A549 (cell line): ENCODE measurements around the gene SSC4D. TPM values are rescaled to one million over a fixed set of nuclear protein-coding genes. Genes with fewer than 3 reads are reported as not detected.
"Not testable (repeated sequence)": the region's sequence is repeated elsewhere in the genome, so short reads cannot be mapped to it uniquely, and the experiment has no call there.

Source experiments
- ATAC-seq, 2 experiments: fragments of 200-7000 bp in 1 of 2; fragments of >200 bp in 1 of 2; cut with Nextera tagmentation in 1 of 2; cut with Tn5 transposase in 1 of 2; 3 replicates each; pipeline versions ENCODE4 v1.8.0 to v1.9.1; 2018 to 2020; ENCODE audit warnings: mild to moderate bottlenecking in 1 of 2, moderate library complexity in 1 of 2
- CTCF ChIA-PET: fragments of 300-600 bp; sonication (Branson Sonifier 250); formaldehyde crosslinking; extraction: SDS; loops from one replicate; lab custom pipeline; 2021; ENCODE audit warnings: antibody characterized with exemption, inconsistent platforms; lab: Yijun Ruan, JAX
- POLR2A ChIA-PET: fragments of 350-600 bp; formaldehyde crosslinking; extraction: SDS; loops from one replicate; lab custom pipeline; 2021; ENCODE audit warnings: antibody characterized with exemption, inconsistent platforms; lab: Yijun Ruan, JAX
- DNase-seq, 2 experiments: peaks; one replicate each; pipeline versions ENCODE4 v3.0.0 to v3.0.0-alpha.2; 2011 to 2016; ENCODE audit warnings: low read depth in 1 of 2, low spot score in 1 of 2
- FAIRE-seq: peaks from 2 replicates; lab custom pipeline; 2011; peaks lifted over from hg19 to GRCh38; lab: Jason Lieb, UNC
- H3K27ac ChIP-seq, 2 experiments: fragments of >200 bp; sonication (Bioruptor Twin); formaldehyde crosslinking; 3 replicates each; pipeline ENCODE4 v1.5.1; 2016 to 2017
- H3K4me1 ChIP-seq: fragments of >200 bp; sonication (Bioruptor Twin); formaldehyde crosslinking; 3 replicates; pipeline ENCODE4 v1.6.1; 2016
- H3K4me2 ChIP-seq: fragments of >200 bp; sonication (Bioruptor Twin); formaldehyde crosslinking; 3 replicates; pipeline ENCODE4 v1.6.1; 2016
- H3K4me3 ChIP-seq: fragments of >200 bp; sonication (Bioruptor Twin); formaldehyde crosslinking; 3 replicates; pipeline ENCODE4 v1.5.1; 2016
- H3K9me3 ChIP-seq: fragments of >200 bp; sonication (Bioruptor Twin); formaldehyde crosslinking; 3 replicates; pipeline ENCODE4 v1.6.1; 2016
- CBX8 ChIP-seq: fragments of 200-600 bp; sonication (generic); IDR thresholded peaks from 2 replicates; pipeline ENCODE4 v1.6.1; 2016
- EHF ChIP-seq: fragments of 250-450 bp; sonication (Bioruptor Pico); IDR thresholded peaks from 2 replicates; pipeline ENCODE4 v1.5.0; 2020; ENCODE audit warnings: mild to moderate bottlenecking
- EHMT2 ChIP-seq: fragments of 200-600 bp; sonication (generic); IDR thresholded peaks from 2 replicates; pipeline ENCODE4 v1.6.1; 2016; ENCODE audit warnings: antibody characterized with exemption, low read depth, mild to moderate bottlenecking, moderate library complexity
- ESRRA ChIP-seq: fragments of 150-350 bp; IDR thresholded peaks from 2 replicates; pipeline ENCODE4 v1.6.1; 2014; ENCODE audit warnings: mild to moderate bottlenecking, low read length, borderline replicate concordance
- FOXS1 ChIP-seq: fragments of 250-450 bp; sonication (Bioruptor Pico); IDR thresholded peaks from 2 replicates; pipeline ENCODE4 v1.5.0; 2020; ENCODE audit warnings: mild to moderate bottlenecking, moderate library complexity
- HEYL ChIP-seq: fragments of 250-450 bp; sonication (Bioruptor Pico); IDR thresholded peaks from 2 replicates; pipeline ENCODE4 v1.8.0; 2021; ENCODE audit warnings: mild to moderate bottlenecking, moderate library complexity
- KDM1A ChIP-seq: fragments of 200-600 bp; sonication (generic); IDR thresholded peaks from 2 replicates; pipeline ENCODE4 v1.6.1; 2016; ENCODE audit warnings: low read depth, mild to moderate bottlenecking
- NR3C1 ChIP-seq: fragments of >200 bp; sonication (Bioruptor Twin); formaldehyde crosslinking; IDR thresholded peaks from 3 replicates; pipeline ENCODE4 v1.6.1; 2017
- POLR2AphosphoS2 ChIP-seq: conservative IDR thresholded peaks from 2 replicates; pipeline ENCODE4 v1.6.1; 2012; ENCODE audit warnings: low read length, improper control_type of control experiment, inconsistent platforms
- RARB ChIP-seq: fragments of 250-450 bp; sonication (Bioruptor Pico); IDR thresholded peaks from 2 replicates; pipeline ENCODE4 v1.8.0; 2021; ENCODE audit warnings: mild to moderate bottlenecking, moderate library complexity
- SREBF2 ChIP-seq: fragments of 450-650 bp; IDR thresholded peaks from 2 replicates; pipeline ENCODE4 v1.6.1; 2014; ENCODE audit warnings: mild to moderate bottlenecking, moderate library complexity
- ZFP36 ChIP-seq: fragments of 450-650 bp; IDR thresholded peaks from 2 replicates; pipeline ENCODE4 v1.6.1; 2014; ENCODE audit warnings: borderline replicate concordance; ENCODE audit not compliant: partially characterized antibody
- ZNF302 ChIP-seq: fragments of 250-450 bp; sonication (Bioruptor Pico); IDR thresholded peaks from 2 replicates; pipeline ENCODE4 v1.9.0; 2021; ENCODE audit warnings: inconsistent platforms, mild to moderate bottlenecking, moderate library complexity
- ZSCAN20 ChIP-seq: fragments of 250-450 bp; sonication (Bioruptor Pico); IDR thresholded peaks from 2 replicates; pipeline ENCODE4 v1.8.0; 2022; ENCODE audit warnings: mild to moderate bottlenecking, moderate library complexity
- WGBS: methylation state at CpG from one replicate; pipeline ENCODE4 v1.1.6; 2017; ENCODE audit errors: missing lambda C conversion rate; 5-methylcytosine and 5-hydroxymethylcytosine counted together
- polyA plus RNA-seq, 4 experiments: library from polyadenylated mRNA; depleted of rRNA in 3 of 4; stranded (reverse); fragments of >200 nt; fragmentation: RNase III in 1 of 4; extraction: RNeasy Plus Mini Kit Qiagen cat#74134 plus additional on column Dnase treatment in 1 of 4; gene quantifications; 2 replicates in 3 of 4; 3 replicates in 1 of 4; pipeline ENCODE4 v1.2.3, GENCODE V29; 2011 to 2017
- TF ChIP-seq, protein P1 (sequence below): fragments of >200 bp; sonication (Bioruptor Twin); formaldehyde crosslinking; IDR thresholded peaks from 3 replicates; pipeline ENCODE4 v1.6.1; 2016
- TF ChIP-seq, protein P2 (sequence below): fragments of 200-600 bp; sonication (generic); IDR thresholded peaks from 2 replicates; pipeline ENCODE4 v1.6.1; 2016; ENCODE audit warnings: antibody characterized with exemption, mild to moderate bottlenecking, moderate library complexity
- TF ChIP-seq, protein P3 (sequence below): fragments of >200 bp; sonication (Bioruptor Twin); formaldehyde crosslinking; IDR thresholded peaks from 3 replicates; pipeline ENCODE4 v1.5.1; 2016
- TF ChIP-seq, protein P4 (sequence below): fragments of 250-450 bp; sonication (Bioruptor Pico); IDR thresholded peaks from 2 replicates; pipeline ENCODE4 v1.5.0; 2021; ENCODE audit warnings: mild to moderate bottlenecking, moderate library complexity, borderline replicate concordance

Gene SSC4D
- polyA plus RNA-seq, 2 of the 4 experiments (the other 2 are of a cell fraction), result 0.45 to 0.79 TPM

DNA sequence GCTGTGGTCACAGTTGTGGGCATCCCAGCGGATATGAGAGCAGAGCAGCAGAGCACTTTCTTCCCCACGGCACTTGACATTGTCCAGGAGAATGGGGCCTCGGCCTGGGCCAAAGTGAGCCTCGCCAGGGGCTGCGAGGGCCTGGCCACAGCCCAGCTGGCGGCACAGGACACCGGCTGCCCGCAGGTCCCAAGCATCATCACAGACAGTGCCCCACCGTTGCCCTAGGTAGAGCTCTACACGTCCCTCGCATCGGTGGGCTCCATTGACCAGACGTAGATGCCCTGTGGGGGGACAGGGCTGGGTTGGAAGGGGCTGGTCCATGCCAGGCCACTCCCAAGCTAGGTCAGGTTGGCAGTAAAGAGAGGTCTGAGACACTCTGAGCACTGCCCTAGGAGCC, 19.4 kb downstream of the SSC4D start:
- ChIA-PET CTCF (interaction anchor here (1.1 to 1.5 kb wide), 3 partner anchors 9 to 30 kb away, joined by 3 to 4 read pairs (median 4); no protein-coding TSS in a partner anchor), POLR2A (no interaction called here)
- no peak for DNase-seq
- Histone ChIP-seq H3K4me1 (peaks cover 22% of the 10 kb centered on the region), H3K9me3 (no peaks in the 10 kb centered on the region), H3K4me2 (no peak overlapping the region), H3K27ac (peak overlapping the region; percentile 83 to 96; a peak in 5 of 6 replicates), H3K4me3 (no peak overlapping the region)
- ATAC-seq, result no peak
- TF ChIP-seq ZFP36 (no peak), NR3C1 (no peak), ZSCAN20 (CRISPR knock-in tag) (no peak), ZNF302 (no peak), RARB (CRISPR knock-in tag) (no peak), POLR2AphosphoS2 (no peak), FOXS1 (CRISPR knock-in tag) (no peak), CBX8 (no peak), SREBF2 (no peak), KDM1A (no peak), HEYL (CRISPR knock-in tag) (no peak), EHF (no peak), EHMT2 (no peak), ESRRA (no peak)
- TF ChIP-seq, protein P1, sequence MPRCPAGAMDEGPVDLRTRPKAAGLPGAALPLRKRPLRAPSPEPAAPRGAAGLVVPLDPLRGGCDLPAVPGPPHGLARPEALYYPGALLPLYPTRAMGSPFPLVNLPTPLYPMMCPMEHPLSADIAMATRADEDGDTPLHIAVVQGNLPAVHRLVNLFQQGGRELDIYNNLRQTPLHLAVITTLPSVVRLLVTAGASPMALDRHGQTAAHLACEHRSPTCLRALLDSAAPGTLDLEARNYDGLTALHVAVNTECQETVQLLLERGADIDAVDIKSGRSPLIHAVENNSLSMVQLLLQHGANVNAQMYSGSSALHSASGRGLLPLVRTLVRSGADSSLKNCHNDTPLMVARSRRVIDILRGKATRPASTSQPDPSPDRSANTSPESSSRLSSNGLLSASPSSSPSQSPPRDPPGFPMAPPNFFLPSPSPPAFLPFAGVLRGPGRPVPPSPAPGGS, result no peak
- TF ChIP-seq, protein P2, sequence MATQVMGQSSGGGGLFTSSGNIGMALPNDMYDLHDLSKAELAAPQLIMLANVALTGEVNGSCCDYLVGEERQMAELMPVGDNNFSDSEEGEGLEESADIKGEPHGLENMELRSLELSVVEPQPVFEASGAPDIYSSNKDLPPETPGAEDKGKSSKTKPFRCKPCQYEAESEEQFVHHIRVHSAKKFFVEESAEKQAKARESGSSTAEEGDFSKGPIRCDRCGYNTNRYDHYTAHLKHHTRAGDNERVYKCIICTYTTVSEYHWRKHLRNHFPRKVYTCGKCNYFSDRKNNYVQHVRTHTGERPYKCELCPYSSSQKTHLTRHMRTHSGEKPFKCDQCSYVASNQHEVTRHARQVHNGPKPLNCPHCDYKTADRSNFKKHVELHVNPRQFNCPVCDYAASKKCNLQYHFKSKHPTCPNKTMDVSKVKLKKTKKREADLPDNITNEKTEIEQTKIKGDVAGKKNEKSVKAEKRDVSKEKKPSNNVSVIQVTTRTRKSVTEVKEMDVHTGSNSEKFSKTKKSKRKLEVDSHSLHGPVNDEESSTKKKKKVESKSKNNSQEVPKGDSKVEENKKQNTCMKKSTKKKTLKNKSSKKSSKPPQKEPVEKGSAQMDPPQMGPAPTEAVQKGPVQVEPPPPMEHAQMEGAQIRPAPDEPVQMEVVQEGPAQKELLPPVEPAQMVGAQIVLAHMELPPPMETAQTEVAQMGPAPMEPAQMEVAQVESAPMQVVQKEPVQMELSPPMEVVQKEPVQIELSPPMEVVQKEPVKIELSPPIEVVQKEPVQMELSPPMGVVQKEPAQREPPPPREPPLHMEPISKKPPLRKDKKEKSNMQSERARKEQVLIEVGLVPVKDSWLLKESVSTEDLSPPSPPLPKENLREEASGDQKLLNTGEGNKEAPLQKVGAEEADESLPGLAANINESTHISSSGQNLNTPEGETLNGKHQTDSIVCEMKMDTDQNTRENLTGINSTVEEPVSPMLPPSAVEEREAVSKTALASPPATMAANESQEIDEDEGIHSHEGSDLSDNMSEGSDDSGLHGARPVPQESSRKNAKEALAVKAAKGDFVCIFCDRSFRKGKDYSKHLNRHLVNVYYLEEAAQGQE, result no peak
- TF ChIP-seq, protein P3, sequence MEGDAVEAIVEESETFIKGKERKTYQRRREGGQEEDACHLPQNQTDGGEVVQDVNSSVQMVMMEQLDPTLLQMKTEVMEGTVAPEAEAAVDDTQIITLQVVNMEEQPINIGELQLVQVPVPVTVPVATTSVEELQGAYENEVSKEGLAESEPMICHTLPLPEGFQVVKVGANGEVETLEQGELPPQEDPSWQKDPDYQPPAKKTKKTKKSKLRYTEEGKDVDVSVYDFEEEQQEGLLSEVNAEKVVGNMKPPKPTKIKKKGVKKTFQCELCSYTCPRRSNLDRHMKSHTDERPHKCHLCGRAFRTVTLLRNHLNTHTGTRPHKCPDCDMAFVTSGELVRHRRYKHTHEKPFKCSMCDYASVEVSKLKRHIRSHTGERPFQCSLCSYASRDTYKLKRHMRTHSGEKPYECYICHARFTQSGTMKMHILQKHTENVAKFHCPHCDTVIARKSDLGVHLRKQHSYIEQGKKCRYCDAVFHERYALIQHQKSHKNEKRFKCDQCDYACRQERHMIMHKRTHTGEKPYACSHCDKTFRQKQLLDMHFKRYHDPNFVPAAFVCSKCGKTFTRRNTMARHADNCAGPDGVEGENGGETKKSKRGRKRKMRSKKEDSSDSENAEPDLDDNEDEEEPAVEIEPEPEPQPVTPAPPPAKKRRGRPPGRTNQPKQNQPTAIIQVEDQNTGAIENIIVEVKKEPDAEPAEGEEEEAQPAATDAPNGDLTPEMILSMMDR, result no peak
- TF ChIP-seq, protein P4, sequence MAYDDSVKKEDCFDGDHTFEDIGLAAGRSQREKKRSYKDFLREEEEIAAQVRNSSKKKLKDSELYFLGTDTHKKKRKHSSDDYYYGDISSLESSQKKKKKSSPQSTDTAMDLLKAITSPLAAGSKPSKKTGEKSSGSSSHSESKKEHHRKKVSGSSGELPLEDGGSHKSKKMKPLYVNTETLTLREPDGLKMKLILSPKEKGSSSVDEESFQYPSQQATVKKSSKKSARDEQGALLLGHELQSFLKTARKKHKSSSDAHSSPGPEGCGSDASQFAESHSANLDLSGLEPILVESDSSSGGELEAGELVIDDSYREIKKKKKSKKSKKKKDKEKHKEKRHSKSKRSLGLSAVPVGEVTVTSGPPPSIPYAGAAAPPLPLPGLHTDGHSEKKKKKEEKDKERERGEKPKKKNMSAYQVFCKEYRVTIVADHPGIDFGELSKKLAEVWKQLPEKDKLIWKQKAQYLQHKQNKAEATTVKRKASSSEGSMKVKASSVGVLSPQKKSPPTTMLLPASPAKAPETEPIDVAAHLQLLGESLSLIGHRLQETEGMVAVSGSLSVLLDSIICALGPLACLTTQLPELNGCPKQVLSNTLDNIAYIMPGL (CRISPR knock-in tag), result no peak
- 73% methylated on average over 1 of the region's 13 CpGs for WGBS
- FAIRE-seq, result no peak

DNA sequence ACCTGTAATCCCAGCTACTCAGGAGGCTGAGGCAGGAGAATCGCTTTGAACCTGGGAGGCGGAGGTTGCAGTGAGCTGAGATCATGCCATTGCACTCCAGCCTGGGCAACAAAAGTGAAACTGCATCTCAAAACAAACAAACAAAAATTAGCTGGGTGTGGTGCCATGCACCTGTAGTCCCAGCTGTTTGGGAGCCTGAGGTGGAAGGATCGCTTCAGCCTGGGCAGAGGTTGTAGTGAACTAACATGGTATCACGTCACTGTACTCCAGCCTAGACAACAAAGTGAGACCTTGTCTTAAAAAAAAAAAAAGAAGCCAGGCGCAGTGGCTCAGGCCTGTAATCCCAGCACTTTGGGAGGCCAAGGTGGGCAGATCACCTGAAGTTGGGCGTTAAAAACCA, 21.7 kb downstream of the SSC4D start:
- H3K9me3 ChIP-seq, POLR2A ChIA-PET, H3K4me2 ChIP-seq, ATAC-seq, DNase-seq, FAIRE-seq, H3K4me3 ChIP-seq: not testable (repeated sequence)
- peak overlapping the region in 1 of 2 experiments; percentile 96; a peak in 3 of 6 replicates for H3K27ac ChIP-seq
- peaks cover 16% of the 10 kb centered on the region for H3K4me1 ChIP-seq
- 93% methylated on average over 6 of the region's 6 CpGs for WGBS
- CTCF ChIA-PET, result interaction anchor here (0.6 kb wide), 1 partner anchor 8 kb away, joined by 4 read pairs; no protein-coding TSS in a partner anchor
